ENCODE results near the gene TRIP6. TPM values are rescaled to one million over a fixed set of nuclear protein-coding genes. Genes with fewer than 3 reads are reported as not detected.
"Not testable (repeated sequence)": the region's sequence is repeated elsewhere in the genome, so short reads cannot be mapped to it uniquely, and the experiment has no call there.

The TRIP6 gene
- total RNA-seq, 4 donors from 2014 or later = 64.5 to 122 (median 109) TPM

DNA sequence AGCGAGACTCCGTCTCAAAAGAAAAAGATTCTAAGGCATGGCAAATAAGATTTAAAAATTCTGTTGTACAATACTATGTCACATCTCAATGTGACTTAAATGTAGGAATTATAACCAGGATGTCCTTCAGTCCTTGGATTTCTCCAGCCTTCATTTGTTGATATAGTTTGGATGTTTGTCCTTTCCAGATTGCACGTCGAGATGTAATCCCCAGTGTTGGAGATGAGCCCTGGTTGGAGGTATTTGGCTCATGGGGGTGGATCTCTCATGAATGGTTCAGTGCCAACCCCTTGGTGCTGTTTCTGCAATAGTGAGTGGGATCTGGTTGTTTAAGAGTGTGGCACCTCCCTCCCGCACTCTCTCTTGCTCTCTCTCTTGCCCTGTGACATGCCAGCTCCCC, 41.3 kb downstream of the TRIP6 start:
- H3K36me3 ChIP-seq = no peaks in the 10 kb centered on the region
- intact Hi-C loops (cut with DNase I) = no loop called here
- no peak overlapping the region for H3K27ac ChIP-seq
- no peaks in the 10 kb centered on the region for H3K4me1 ChIP-seq
- WGBS, 2 donors = 94 to 95% methylated on average over 5 of the region's 5 CpGs
- H3K27me3 ChIP-seq = no peaks in the 10 kb centered on the region
- TF ChIP-seq, protein P1, sequence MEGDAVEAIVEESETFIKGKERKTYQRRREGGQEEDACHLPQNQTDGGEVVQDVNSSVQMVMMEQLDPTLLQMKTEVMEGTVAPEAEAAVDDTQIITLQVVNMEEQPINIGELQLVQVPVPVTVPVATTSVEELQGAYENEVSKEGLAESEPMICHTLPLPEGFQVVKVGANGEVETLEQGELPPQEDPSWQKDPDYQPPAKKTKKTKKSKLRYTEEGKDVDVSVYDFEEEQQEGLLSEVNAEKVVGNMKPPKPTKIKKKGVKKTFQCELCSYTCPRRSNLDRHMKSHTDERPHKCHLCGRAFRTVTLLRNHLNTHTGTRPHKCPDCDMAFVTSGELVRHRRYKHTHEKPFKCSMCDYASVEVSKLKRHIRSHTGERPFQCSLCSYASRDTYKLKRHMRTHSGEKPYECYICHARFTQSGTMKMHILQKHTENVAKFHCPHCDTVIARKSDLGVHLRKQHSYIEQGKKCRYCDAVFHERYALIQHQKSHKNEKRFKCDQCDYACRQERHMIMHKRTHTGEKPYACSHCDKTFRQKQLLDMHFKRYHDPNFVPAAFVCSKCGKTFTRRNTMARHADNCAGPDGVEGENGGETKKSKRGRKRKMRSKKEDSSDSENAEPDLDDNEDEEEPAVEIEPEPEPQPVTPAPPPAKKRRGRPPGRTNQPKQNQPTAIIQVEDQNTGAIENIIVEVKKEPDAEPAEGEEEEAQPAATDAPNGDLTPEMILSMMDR (IDR thresholded peaks at IDR 0.05) = no peak
- no peak for TF ChIP-seq POLR2A (IDR thresholded peaks at IDR 0.05)
- no peaks in the 10 kb centered on the region for H3K9me3 ChIP-seq
- DNase-seq = no peak
- no peak overlapping the region for H3K4me3 ChIP-seq (replicated peaks in 1 of 3)

DNA sequence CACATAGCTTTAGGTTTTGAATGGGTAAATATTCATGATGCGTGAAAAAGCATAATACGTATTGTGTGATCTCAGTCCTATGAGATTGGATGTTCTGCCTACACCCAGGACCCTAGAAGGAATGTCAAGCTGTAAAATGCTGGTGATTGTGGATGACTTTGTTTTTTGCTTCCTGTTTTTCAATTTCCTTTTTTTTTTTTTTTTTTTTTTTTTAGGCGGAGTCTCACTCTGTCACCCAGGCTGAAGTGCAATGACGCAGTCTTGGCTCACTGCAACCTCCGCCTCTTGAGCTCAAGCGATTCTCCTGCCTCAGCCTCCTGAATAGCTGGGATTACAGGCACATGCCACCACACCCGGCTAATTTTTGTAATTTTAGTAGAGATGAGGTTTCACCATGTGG, 43.3 kb downstream of the TRIP6 start:
- H3K9me3 ChIP-seq; H3K4me3 ChIP-seq (replicated peaks in 1 of 3); DNase-seq; H3K27me3 ChIP-seq; intact Hi-C loops (cut with DNase I); H3K4me1 ChIP-seq; H3K36me3 ChIP-seq; H3K27ac ChIP-seq: not testable (repeated sequence)
- WGBS, 2 donors = 82 to 84% methylated on average over 7 of the region's 7 CpGs

DNA sequence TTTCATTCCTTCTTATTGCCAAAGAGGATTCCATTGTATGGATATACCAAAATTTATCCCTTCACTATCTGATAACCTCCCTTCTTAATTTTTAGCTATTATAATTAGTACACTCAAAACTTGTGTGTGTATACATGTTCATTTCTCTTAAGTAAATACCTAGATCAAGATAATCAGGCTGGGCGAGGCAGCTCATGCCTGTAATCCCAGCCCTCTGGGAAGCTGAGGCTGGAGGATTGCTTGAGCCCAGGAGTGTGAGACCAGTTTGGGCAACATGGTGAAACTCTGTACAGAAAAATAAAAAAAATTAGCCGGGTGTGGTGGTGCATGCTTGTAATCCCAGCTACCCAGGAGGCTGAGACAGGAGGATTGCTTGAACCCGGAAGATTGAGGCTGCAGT, 44.3 kb downstream of the TRIP6 start:
- Histone ChIP-seq H3K27me3 (no peaks in the 10 kb centered on the region), H3K27ac (no peak overlapping the region), H3K36me3 (no peaks in the 10 kb centered on the region), H3K4me3 (replicated peaks in 1 of 3) (no peak overlapping the region), H3K9me3 (no peaks in the 10 kb centered on the region), H3K4me1 (no peaks in the 10 kb centered on the region)
- DNase-seq = no peak
- WGBS, 2 donors = 81 to 88% methylated on average over 3 of the region's 3 CpGs
- no peak for TF ChIP-seq POLR2A (IDR thresholded peaks at IDR 0.05)
- intact Hi-C loops (cut with DNase I) = no loop called here

GRCh38 chr7:100914208-100914878, 47.2 kb downstream of the TRIP6 start:
- intact Hi-C loops (cut with DNase I) = no loop called here
- Histone ChIP-seq H3K27me3 (no peaks in the 10 kb centered on the region), H3K9me3 (no peaks in the 10 kb centered on the region), H3K36me3 (no peaks in the 10 kb centered on the region), H3K4me1 (no peaks in the 10 kb centered on the region), H3K27ac (no peak overlapping the region), H3K4me3 (replicated peaks in 1 of 3) (no peak overlapping the region)
- WGBS, 2 donors = 88 to 90% methylated on average over 15 of the region's 15 CpGs
- TF ChIP-seq, protein P1 (IDR thresholded peaks at IDR 0.05) = no peak
- no peak for TF ChIP-seq POLR2A (IDR thresholded peaks at IDR 0.05)
- no peak for DNase-seq

DNA sequence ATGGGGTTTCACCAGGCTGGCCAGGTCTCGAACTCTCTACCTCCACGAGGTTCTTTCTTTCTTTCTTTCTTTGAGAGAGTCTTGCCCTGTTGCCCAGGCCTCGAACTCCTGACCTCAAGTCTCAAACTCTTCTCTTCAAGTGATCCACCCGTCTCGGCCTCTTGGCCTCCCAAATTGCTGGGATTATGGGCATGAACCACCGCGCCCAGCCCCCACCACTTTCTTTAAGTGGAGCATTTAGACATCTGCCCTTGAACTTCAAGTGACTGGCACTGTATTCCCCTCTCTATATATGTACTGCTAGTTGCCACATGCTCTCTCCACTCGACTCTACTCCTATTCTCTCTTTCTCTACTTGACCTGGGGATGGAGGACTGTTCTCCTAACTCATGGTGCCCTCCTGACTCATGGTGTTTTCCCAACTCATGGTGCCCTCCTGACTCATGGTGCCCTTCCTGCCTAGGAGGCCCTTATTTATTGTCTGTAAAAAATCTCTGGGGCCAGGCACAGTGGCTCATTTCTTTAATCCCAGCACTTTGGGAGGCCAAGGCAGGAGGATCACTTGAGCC, 47.8 kb downstream of the TRIP6 start:
- no peaks in the 10 kb centered on the region for H3K36me3 ChIP-seq
- 78 to 80% methylated on average over 8 of the region's 8 CpGs for WGBS, 2 donors
- no peak overlapping the region for H3K27ac ChIP-seq
- H3K9me3 ChIP-seq = no peaks in the 10 kb centered on the region
- no peak for TF ChIP-seq POLR2A (IDR thresholded peaks at IDR 0.05)
- TF ChIP-seq, protein P1 (IDR thresholded peaks at IDR 0.05) = no peak
- no peak overlapping the region for H3K4me3 ChIP-seq (replicated peaks in 1 of 3)
- DNase-seq = no peak
- H3K4me1 ChIP-seq = no peaks in the 10 kb centered on the region
- no peaks in the 10 kb centered on the region for H3K27me3 ChIP-seq
- intact Hi-C loops (cut with DNase I) = no loop called here

GRCh38 chr7:100919335-100919734, 52.1 kb downstream of the TRIP6 start:
- H3K4me1 ChIP-seq; intact Hi-C loops (cut with DNase I): not testable (repeated sequence)

DNA sequence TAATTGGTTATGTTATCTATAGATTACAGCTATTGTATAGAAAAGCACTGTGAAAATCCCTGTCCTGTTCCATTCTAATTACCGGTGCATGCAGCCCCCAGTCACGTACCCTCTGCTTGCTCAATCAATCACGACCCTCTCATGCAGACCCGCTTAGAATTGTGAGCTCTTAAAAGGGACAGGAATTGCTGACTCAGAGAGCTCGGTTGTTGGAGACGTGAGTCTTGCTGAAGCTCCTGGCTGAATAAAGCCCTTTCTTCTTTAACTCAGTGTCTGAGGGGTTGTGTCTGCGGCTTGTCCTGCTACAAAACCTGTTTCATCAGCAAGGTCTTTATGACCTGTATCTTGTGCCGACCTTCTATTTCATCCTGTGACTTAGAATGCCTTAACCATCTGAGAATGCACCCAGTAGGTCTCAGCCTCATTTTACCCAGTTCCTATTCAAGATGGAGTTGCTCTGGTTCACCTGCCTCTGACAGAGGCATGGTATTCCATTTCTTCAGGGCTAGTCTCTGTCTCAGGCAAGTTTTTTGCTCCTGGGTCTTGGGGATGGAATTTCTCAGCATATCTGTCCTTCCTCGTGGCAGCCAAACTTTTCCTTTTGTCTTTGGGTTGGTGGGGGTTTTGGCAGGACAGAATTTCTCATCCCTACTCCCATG, 52.7 kb downstream of the TRIP6 start:
- H3K36me3 ChIP-seq; DNase-seq; H3K27ac ChIP-seq; H3K27me3 ChIP-seq; intact Hi-C loops (cut with DNase I); H3K4me3 ChIP-seq (replicated peaks in 1 of 3); H3K9me3 ChIP-seq; H3K4me1 ChIP-seq: not testable (repeated sequence)
- 64 to 75% methylated on average over 9 of the region's 9 CpGs for WGBS, 2 donors

More at GRCh38 chr7:100919335-100919734, 52.1 kb downstream of the TRIP6 start:
- WGBS, 2 donors = 90 to 94% methylated on average over 5 of the region's 5 CpGs
- H3K4me3 ChIP-seq (replicated peaks in 1 of 3); H3K9me3 ChIP-seq; DNase-seq; H3K27ac ChIP-seq; H3K36me3 ChIP-seq; H3K27me3 ChIP-seq: not testable (repeated sequence)
